SK-N-SH (cell line): Measurements from ENCODE around the gene DNASE1L3.

Experiments
- FOXM1 ChIP-seq: IDR thresholded peaks from 2 replicates; pipeline ENCODE4 v1.4.0; 2012; ENCODE audit warnings: low read depth, mild to moderate bottlenecking
- GATA2 ChIP-seq: sonication (generic); formaldehyde crosslinking; IDR thresholded peaks from 2 replicates; pipeline ENCODE4 v1.5.0; 2020; ENCODE audit warnings: mild to moderate bottlenecking, missing genetic modification reagents
- RCOR1 ChIP-seq: fragments of 150-350 bp; IDR thresholded peaks from 2 replicates; pipeline ENCODE4 v1.6.1; 2017; ENCODE audit warnings: antibody characterized with exemption, low read length
- TAF1 ChIP-seq: IDR thresholded peaks from 2 replicates; pipeline ENCODE4 v1.6.1; 2012; ENCODE audit warnings: low read depth, mild to moderate bottlenecking, low read length, moderate library complexity, borderline replicate concordance
- TEAD4 ChIP-seq: IDR thresholded peaks from 2 replicates; pipeline ENCODE4 v1.4.0; 2012; ENCODE audit warnings: mild to moderate bottlenecking, borderline replicate concordance; ENCODE audit not compliant: insufficient read depth
- YY1 ChIP-seq: IDR thresholded peaks from 2 replicates; pipeline ENCODE4 v1.4.0; 2012; ENCODE audit warnings: low read depth, mild to moderate bottlenecking
- TF ChIP-seq, protein P1 (sequence below): fragments of 200-600 bp; sonication (generic); IDR thresholded peaks from 2 replicates; pipeline ENCODE4 v1.6.1; 2017; ENCODE audit warnings: antibody characterized with exemption, mild to moderate bottlenecking, moderate library complexity
- TF ChIP-seq, protein P2 (sequence below): IDR thresholded peaks from 2 replicates; pipeline ENCODE4 v1.4.0; 2012; ENCODE audit warnings: low read depth, borderline replicate concordance
- TF ChIP-seq, protein P3 (sequence below): IDR thresholded peaks from 2 replicates; pipeline ENCODE4 v1.6.1; 2012; ENCODE audit warnings: mild to moderate bottlenecking, low read depth, low read length, moderate library complexity

DNA sequence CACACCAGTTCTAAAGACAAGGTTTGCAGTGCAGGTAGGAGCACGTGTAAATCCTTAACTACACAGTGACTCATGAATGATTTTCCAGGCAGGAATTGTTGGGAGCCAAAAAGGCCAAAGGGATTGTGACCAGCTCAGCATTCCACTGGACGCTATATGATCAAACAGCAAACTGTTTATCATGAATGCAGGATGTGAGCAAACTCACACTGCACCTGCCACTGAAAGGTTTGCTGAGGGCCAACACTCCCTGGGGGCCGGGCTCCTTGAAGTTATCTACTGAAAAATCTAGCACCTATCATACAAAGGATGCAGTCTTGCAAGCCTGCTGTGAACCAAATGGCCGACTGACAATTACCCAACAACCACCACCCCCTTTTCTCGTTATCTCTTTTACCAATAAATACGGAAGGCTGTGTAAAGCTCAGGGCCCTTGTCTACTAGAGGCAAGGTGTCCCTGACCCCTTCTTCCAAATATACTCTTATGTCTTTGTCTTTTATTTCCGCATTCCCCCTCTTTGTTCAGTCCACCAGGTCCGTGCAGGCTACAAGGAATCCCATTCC, 11.5 kb upstream of the DNASE1L3 start:
- no peak for TF ChIP-seq GATA2 (CRISPR knock-in tag)
- TF ChIP-seq, protein P1, sequence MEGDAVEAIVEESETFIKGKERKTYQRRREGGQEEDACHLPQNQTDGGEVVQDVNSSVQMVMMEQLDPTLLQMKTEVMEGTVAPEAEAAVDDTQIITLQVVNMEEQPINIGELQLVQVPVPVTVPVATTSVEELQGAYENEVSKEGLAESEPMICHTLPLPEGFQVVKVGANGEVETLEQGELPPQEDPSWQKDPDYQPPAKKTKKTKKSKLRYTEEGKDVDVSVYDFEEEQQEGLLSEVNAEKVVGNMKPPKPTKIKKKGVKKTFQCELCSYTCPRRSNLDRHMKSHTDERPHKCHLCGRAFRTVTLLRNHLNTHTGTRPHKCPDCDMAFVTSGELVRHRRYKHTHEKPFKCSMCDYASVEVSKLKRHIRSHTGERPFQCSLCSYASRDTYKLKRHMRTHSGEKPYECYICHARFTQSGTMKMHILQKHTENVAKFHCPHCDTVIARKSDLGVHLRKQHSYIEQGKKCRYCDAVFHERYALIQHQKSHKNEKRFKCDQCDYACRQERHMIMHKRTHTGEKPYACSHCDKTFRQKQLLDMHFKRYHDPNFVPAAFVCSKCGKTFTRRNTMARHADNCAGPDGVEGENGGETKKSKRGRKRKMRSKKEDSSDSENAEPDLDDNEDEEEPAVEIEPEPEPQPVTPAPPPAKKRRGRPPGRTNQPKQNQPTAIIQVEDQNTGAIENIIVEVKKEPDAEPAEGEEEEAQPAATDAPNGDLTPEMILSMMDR: no peak
- TF ChIP-seq, protein P2, sequence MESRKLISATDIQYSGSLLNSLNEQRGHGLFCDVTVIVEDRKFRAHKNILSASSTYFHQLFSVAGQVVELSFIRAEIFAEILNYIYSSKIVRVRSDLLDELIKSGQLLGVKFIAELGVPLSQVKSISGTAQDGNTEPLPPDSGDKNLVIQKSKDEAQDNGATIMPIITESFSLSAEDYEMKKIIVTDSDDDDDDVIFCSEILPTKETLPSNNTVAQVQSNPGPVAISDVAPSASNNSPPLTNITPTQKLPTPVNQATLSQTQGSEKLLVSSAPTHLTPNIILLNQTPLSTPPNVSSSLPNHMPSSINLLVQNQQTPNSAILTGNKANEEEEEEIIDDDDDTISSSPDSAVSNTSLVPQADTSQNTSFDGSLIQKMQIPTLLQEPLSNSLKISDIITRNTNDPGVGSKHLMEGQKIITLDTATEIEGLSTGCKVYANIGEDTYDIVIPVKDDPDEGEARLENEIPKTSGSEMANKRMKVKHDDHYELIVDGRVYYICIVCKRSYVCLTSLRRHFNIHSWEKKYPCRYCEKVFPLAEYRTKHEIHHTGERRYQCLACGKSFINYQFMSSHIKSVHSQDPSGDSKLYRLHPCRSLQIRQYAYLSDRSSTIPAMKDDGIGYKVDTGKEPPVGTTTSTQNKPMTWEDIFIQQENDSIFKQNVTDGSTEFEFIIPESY: no peak
- no peak for TF ChIP-seq TAF1
- TF ChIP-seq RCOR1: no peak
- no peak for TF ChIP-seq FOXM1
- TF ChIP-seq, protein P3, sequence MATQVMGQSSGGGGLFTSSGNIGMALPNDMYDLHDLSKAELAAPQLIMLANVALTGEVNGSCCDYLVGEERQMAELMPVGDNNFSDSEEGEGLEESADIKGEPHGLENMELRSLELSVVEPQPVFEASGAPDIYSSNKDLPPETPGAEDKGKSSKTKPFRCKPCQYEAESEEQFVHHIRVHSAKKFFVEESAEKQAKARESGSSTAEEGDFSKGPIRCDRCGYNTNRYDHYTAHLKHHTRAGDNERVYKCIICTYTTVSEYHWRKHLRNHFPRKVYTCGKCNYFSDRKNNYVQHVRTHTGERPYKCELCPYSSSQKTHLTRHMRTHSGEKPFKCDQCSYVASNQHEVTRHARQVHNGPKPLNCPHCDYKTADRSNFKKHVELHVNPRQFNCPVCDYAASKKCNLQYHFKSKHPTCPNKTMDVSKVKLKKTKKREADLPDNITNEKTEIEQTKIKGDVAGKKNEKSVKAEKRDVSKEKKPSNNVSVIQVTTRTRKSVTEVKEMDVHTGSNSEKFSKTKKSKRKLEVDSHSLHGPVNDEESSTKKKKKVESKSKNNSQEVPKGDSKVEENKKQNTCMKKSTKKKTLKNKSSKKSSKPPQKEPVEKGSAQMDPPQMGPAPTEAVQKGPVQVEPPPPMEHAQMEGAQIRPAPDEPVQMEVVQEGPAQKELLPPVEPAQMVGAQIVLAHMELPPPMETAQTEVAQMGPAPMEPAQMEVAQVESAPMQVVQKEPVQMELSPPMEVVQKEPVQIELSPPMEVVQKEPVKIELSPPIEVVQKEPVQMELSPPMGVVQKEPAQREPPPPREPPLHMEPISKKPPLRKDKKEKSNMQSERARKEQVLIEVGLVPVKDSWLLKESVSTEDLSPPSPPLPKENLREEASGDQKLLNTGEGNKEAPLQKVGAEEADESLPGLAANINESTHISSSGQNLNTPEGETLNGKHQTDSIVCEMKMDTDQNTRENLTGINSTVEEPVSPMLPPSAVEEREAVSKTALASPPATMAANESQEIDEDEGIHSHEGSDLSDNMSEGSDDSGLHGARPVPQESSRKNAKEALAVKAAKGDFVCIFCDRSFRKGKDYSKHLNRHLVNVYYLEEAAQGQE: no peak
- no peak for TF ChIP-seq YY1
- TF ChIP-seq TEAD4: no peak
